ENCODE results near the gene CDCP1.

DNA sequence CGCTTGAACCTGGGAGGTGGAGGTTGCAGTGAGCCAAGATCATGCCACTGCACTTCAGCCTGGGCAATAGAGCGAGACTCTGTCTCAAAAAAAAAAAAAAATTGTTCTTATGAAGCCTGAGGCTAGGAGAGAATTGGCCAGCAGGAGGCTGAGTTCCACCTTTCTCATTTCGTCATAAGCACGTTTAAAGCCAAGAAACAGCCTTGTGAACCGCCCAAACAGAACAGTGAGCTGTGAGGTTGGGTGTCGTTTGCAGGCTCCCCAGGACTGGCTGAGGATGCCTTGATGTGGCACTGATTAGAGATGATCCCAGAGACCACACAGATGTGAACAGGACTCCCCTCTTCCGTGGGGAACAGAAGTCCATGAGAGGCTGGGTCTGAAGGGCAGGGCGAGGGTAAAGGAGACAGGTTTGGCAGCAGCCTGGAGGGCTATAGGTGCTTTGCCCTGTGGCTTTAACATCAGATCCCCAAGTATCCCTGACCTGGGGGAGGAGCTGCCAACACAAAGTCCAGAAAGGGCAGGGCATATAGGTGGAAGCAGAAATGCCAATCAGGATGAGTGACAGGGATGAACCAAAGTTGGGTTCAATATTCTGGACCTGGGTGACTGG, 67.2 kb downstream of the CDCP1 start:
- TF ChIP-seq CTCF (IDR thresholded peaks at IDR 0.05) (no peak), EZH2 (IDR thresholded peaks at IDR 0.05; ENCODE audit: borderline replicate concordance, insufficient read depth, low read depth, low read length, poor library complexity, severe bottlenecking) (no peak)
